Activated CD8-positive, alpha-beta memory T cell treated with anti-CD3 and anti-CD28 coated beads, Interleukin-2, amount 50 U/mL, for 1 hour (primary cell): ENCODE measurements around the gene ZBTB3.
"Not testable (repeated sequence)": the region's sequence is repeated elsewhere in the genome, so short reads cannot be mapped to it uniquely, and the experiment has no call there.

ENCODE experiments used
- DNase-seq: peaks from one replicate; pipeline ENCODE4 v3.0.0-alpha.2; 2020; ENCODE audit errors: extremely low read depth

The ZBTB3 gene

GRCh38 chr11:62753736-62754603 lies at the start of gene ZBTB3:
TSS of gene ZBTB3 (minus strand) at chr11:62754160. CDS start at chr11:62753664, 496 bp downstream.
- DNase-seq, result peak; percentile 96

DNA sequence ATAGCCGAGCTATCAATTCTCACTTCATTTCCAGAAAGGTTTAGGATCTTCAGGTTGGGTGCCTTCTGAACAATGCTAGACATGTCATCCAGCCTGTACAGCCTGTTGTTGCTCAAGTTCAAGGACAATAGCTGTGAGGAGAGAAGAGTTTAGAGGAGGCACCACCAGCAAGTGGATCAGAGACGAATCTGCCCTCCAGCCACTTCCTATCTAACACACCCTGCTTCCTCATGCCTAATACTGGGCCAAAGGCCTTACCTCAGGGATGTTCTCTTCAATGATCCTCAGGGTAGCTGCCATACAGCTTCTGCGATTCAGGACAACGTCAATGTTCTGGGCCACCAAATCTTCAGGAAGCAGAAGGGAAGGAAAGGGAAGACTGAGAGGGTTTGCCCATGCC lies 47.1 kb upstream of the ZBTB3 start:
- DNase-seq, result no peak

GRCh38 chr11:62799486-62799885 lies 45.5 kb upstream of the ZBTB3 start:
- no peak for DNase-seq

DNA sequence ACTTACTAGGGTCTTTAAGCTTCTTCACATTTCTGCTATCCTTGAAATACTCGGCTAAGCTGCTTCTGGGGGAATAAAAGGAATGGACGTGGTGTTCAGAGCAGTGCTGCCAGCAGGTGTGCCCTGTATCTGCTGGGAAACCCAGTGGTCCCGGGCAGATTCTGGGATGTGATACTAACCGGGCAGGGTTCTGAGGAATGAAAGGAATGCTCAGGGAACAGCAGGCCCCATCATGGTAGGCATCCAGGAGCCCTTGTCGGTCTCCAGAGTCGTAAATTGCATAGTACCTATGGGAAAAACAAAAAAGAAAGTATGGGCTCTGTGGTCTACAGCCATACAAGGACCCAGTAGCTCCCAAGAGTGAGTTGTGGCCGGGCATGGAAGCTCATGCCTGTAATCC lies 42.3 kb upstream of the ZBTB3 start:
- no peak for DNase-seq

- no peak for DNase-seq
These were observed 40.3 kb upstream of the ZBTB3 start for GRCh38 chr11:62794201-62794775.

GRCh38 chr11:62792202-62792575 lies 38.2 kb upstream of the ZBTB3 start:
- no peak for DNase-seq

- DNase-seq, result peak; percentile 62
These were observed 37.7 kb upstream of the ZBTB3 start, which contains the start of gene TMEM223 for GRCh38 chr11:62791501-62792201. TSS of gene TMEM223 (minus strand) at chr11:62792006. CDS start at chr11:62791994, 12 bp downstream.

GRCh38 chr11:62789576-62789975 lies 35.6 kb upstream of the ZBTB3 start:
- DNase-seq, result no peak

GRCh38 chr11:62788991-62789390 lies 35.0 kb upstream of the ZBTB3 start:
- no peak for DNase-seq

DNA sequence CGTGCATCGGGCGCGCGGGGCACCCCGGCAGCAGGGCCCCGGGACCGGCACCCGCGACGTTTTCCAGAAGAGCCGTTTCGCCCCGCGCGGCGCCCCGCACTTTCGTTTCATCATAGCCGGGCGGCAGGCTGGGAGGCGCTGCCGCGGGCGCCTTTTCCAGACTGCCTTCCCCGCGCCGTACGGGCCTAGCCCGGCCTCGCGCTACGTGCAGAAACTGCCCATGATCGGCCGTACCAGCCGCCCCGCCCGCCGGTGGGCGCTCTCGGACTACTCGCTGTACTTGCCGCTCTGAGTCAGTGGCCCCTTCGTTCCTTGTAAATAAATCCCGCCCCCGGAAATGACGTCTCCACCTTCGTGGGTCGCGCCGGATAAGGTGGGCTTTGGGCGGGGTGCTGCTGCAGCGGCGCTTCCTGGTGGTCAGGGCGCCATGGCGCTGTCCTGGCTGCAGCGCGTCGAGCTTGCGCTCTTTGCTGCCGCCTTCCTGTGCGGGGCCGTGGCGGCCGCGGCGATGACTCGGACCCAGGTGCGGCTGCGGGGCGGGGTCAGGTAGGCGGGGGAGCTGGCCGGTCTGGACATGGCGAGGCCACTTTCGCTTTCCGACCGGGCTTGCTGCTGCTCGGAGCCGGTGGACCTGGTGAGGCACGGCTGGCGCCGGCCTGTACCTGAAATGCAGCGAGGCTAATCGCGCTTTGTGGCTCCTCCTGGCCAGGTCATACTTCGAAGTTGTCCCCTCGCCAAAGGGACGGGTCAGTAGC lies 33.2 kb upstream of the ZBTB3 start, which contains the start of gene TMEM179B:
TMEM179B (plus strand) TSS at position 398 of the 755 bp plus-strand sequence; CDS start at position 428, 30 bp downstream.
- DNase-seq, result peak; percentile 100

- no peak for DNase-seq
These were observed 32.5 kb upstream of the ZBTB3 start for GRCh38 chr11:62786318-62787004.

DNA sequence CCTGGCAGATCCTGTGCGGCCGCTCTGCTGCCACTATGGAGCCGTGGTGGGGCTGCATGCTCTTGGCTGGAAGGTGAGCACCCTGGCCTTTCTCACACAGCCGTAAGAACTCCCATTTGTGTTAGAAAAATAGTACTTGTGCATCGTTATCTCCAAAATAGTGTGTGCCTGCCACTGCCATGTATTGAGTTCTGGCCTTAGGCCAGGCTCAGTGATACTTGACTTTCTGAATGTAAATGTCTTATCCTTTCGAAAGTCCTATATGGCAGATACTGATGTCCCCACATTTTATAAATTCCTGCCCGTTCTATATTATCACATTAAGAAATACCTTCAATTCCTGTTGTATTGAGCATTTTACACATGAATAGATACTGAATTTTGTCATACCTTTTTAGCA lies 28.8 kb upstream of the ZBTB3 start:
- no peak for DNase-seq

- no peak for DNase-seq
These were observed 24.5 kb upstream of the ZBTB3 start for GRCh38 chr11:62778441-62778840.

GRCh38 chr11:62777389-62777788 lies 23.4 kb upstream of the ZBTB3 start:
- no peak for DNase-seq

- DNase-seq, result no peak
These were observed 21.7 kb upstream of the ZBTB3 start for GRCh38 chr11:62775646-62776045.

DNA sequence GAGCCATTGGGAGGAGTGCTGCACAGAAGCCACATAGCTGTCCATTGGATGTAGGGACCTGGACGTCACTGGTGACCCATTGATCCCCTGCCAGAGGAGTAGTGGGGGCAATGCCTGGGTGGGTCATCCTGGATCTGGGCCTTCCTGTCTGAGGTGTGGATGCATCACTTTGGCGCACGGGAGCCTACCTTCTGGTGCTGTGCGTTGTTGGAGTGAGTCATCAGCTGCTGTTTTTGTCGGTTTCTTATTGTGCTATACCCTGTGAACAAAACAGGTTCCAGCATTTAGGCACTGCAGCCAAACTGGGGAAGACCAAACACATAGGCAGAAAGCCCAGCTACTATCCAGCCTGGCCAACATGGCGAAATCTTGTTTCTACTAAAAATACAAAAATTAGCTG lies 20.4 kb upstream of the ZBTB3 start:
- DNase-seq, result no peak

- DNase-seq, result peak; percentile 65
These were observed 17.4 kb upstream of the ZBTB3 start, which contains the start of gene TAF6L for GRCh38 chr11:62771144-62772021. TSS of gene TAF6L (plus strand) at chr11:62771396. CDS start at chr11:62775784, 4,388 bp downstream.

GRCh38 chr11:62770778-62771143 lies 16.8 kb upstream of the ZBTB3 start:
- no peak for DNase-seq

- DNase-seq, result not testable (repeated sequence)
These were observed 6.9 kb upstream of the ZBTB3 start for GRCh38 chr11:62760867-62761227.
